Measurements from ENCODE around the gene SNX20.

SNX20 gene

GRCh38 chr16:50679676-50680555 lies 1.2 kb downstream of the SNX20 start:
- DNase-seq = no peak

GRCh38 chr16:50679266-50679665 lies 1.8 kb downstream of the SNX20 start:
- DNase-seq = no peak

- no peak for DNase-seq
Observed at GRCh38 chr16:50678531-50678930, 2.6 kb downstream of the SNX20 start.

- DNase-seq = peak; percentile 33
Observed at GRCh38 chr16:50677351-50677750, 3.8 kb downstream of the SNX20 start.

GRCh38 chr16:50676684-50677225 lies 4.4 kb downstream of the SNX20 start:
- DNase-seq = peak; percentile 16

GRCh38 chr16:50675686-50676610 lies 5.2 kb downstream of the SNX20 start:
- no peak for DNase-seq

- DNase-seq = no peak
Observed at GRCh38 chr16:50674831-50675230, 6.3 kb downstream of the SNX20 start.

- no peak for DNase-seq
Observed at GRCh38 chr16:50673496-50674275, 7.4 kb downstream of the SNX20 start.

GRCh38 chr16:50671644-50672260 lies 9.4 kb downstream of the SNX20 start:
- DNase-seq = peak; percentile 44

- no peak for DNase-seq
Observed at GRCh38 chr16:50670476-50670875, 10.6 kb downstream of the SNX20 start.

- no peak for DNase-seq
Observed at GRCh38 chr16:50669741-50670140, 11.4 kb downstream of the SNX20 start.

- no peak for DNase-seq
Observed at GRCh38 chr16:50668368-50669008, 12.6 kb downstream of the SNX20 start.

- no peak for DNase-seq
Observed at GRCh38 chr16:50667497-50668367, 13.4 kb downstream of the SNX20 start.

- DNase-seq = peak; percentile 51
Observed at GRCh38 chr16:50666658-50667496, 14.2 kb downstream of the SNX20 start.

GRCh38 chr16:50665128-50665878 lies 15.8 kb downstream of the SNX20 start:
- DNase-seq = peak; percentile 88

GRCh38 chr16:50664270-50664669 lies 16.8 kb downstream of the SNX20 start:
- DNase-seq = no peak

- DNase-seq = no peak
Observed at GRCh38 chr16:50662306-50662940, 18.7 kb downstream of the SNX20 start.

GRCh38 chr16:50659806-50660205 lies 21.3 kb downstream of the SNX20 start:
- DNase-seq = no peak
